ENCODE results near the gene ACVR1B.

ACVR1B gene

GRCh38 chr12:52023976-52024688, 72.6 kb downstream of the ACVR1B start:
- no peak for DNase-seq

- peak; percentile 80 for DNase-seq
Measured at GRCh38 chr12:52024845-52025230, 73.3 kb downstream of the ACVR1B start.

DNA sequence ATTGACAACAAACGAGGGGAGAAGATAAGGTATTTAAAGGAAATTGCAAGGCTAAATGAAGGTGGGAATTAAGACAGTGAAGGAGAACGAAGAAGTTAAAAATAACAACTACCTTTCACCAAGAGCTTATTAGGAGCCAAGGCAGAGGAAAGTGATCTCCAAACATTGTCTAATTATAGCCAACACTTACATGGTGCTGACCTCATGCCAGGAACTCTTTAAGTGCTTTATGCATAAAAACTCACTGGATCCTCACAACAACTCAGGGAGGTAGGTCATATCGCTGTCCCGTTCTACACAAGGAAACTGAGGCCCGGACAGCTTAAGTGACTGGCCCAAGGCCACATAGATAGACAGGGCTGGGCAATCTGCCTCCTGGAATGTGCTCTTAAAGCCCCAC, 74.8 kb downstream of the ACVR1B start:
- DNase-seq = no peak

GRCh38 chr12:52027085-52027843, 75.8 kb downstream of the ACVR1B start:
- no peak for DNase-seq

DNA sequence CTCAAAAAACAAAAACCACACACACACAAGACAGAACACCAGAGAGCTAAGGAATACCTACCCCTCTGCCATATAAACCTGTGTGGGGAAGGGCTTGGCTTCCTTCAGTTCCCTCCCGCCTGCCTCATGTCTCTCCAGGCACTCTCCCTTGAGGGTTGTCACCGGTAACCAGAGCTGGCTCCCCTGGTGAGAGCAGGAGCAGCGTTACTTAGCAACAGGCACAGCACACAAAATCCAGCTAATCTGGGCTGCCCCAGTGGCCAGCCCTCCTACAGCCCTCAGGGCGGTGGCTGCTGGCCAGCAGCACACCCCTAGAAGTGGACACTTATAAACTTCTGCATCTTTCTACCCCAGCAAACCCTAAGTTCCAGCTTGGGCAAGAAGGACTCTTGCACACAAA, 78.2 kb downstream of the ACVR1B start:
- no peak for DNase-seq

GRCh38 chr12:52032446-52032803, 80.9 kb downstream of the ACVR1B start:
- DNase-seq = no peak

- DNase-seq = peak; percentile 93
Measured at GRCh38 chr12:52032804-52033445, 81.4 kb downstream of the ACVR1B start.

DNA sequence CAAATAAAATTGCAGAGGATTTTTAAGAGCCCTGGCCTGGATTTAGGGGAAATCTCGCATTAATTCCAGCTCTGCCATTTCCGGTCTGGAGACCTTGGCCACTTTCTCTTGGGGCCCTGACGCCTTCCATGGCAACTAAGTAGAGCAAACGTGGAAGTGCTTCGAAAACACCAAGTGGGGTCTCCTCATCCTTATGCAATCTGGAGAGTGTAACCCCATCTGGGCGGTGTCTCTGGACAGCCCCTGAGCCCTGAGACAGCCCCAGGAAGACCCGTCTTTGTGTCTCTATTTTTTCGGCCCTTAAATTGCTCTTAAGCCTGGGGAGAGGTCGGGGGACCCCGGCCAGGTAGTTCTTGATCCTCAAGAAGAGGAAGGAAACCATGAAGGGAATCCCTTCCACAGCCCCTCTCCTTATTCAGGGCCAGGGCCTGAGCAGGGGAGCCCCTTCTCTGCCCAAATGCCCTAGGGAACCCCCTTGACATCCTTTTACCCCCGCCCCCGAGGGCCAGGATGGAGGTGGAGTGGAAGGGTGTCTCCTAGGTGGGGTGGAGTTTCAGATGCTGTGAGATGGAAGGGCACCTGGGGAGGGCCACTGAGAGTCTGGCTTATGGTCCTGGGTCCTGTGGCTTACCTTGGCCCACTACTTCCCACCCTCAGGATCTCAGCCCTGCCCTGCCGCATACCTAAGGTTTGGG, 82.1 kb downstream of the ACVR1B start:
- DNase-seq = no peak

DNA sequence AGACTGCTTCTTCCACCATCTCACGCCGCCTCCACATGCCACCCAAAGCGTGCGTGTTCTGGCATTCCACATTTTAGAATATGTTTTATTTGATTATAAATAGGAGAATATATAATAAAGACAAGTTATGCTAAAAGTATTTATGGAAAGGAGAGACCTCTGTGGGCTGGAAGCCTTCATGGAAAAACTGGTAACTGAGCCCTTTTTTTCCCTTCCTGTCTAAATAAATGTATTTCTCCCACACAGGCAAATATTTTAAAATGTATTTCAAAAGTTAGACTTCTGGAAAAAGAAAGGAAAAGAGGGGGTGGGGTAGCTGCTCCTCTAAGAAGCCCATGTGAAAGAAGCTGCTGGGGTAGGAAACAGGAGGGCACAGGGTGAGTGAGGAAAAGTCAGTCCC, 83.7 kb downstream of the ACVR1B start:
- no peak for DNase-seq

- no peak for DNase-seq
Measured at GRCh38 chr12:52035926-52036325, 84.4 kb downstream of the ACVR1B start.

- peak; percentile 79 for DNase-seq
Measured at GRCh38 chr12:52036587-52037171, 85.2 kb downstream of the ACVR1B start.

GRCh38 chr12:52037248-52037861, 85.9 kb downstream of the ACVR1B start:
- no peak for DNase-seq

DNA sequence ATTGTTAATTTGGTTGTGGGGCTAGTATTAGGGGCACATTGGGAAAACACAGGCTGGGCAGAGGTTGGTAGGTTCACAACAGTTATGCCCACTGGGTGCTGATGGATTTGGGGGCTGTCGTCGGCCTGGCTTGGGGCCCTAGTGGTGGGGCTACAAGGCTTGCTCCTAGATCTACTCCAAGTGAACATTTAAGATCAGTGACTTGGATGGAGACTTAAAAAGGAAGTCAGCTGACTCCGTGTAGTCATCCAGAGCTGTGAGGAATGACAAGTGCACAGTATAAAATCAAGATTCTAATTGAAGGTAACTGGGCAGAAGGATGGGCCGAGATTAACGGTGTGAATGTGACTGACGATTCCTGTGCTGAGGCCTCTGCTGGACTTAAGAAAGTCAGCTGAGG, 86.9 kb downstream of the ACVR1B start:
- no peak for DNase-seq

GRCh38 chr12:52041035-52041434, 89.5 kb downstream of the ACVR1B start:
- DNase-seq = no peak

- DNase-seq = peak; percentile 28
Measured at GRCh38 chr12:52041695-52042123, 90.2 kb downstream of the ACVR1B start.

- no peak for DNase-seq
Measured at GRCh38 chr12:52042706-52043385, 91.3 kb downstream of the ACVR1B start.

- no peak for DNase-seq
Measured at GRCh38 chr12:52043386-52044212, 92.1 kb downstream of the ACVR1B start.

DNA sequence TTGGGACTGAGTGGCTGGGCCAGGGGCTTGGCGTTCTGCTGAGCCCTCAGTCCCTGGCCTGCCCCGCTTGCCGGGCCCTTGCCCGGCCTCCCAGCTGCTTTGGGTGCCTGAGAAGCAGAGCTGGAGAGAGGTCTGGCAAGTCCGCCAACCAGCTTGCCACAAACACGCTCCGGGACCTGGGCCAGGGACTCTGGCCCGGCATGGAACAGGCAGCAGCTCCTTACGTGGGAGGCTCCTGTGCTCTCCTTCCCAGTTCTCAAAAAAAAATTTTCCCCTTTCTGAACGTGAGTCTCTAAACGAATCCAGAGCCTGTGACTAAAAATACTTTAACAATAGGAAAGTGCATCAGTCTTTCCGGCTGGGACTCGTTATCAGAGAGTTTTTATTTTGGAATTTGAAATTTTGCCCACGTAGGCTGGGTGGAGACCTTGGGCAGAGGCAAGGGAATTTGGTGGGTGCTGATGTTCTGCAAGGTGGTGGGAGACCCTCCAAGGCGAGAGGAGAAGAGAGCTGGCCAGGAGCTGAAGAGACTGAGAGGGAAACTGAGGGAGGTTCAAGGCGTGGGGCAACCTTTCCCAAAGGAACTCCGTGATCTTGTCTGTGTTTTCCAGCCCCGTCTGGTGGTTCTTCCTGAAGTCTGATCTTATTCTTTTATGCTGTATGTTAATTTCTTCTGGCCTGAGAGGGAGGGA, 92.9 kb downstream of the ACVR1B start:
- no peak for DNase-seq

DNA sequence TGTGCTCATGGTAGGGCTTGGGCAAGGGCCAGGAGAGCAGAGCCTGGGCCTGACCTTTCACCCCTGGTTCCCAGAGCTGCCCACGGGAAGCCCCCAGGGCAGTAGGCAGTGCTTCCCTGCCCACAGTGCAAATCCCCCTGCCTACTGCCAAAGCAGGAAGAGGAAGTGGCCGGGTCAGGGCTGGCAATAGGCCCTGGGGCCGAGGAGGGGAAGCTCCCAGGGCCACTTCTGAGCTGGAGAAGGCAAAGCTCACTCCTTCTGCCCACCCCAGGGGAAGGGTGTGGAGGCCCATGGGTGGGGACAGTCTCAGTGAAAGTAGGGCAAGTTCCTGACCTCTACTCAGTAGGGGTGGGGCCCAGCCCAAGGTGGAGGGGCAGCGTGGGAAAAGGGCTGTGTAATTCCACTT, 94.3 kb downstream of the ACVR1B start:
- no peak for DNase-seq

Data from activated CD4-positive, alpha-beta T cell treated with anti-CD3 and anti-CD28 coated beads for 48 hours (primary cell).